HUES48 (cell line): ENCODE data around the gene UBQLNL.

ENCODE experiments used
- H3K27ac ChIP-seq: one replicate; pipeline ENCODE4 v1.7.0; 2013; ENCODE audit warnings: low read depth, low read length, inconsistent platforms
- H3K27me3 ChIP-seq: 2 replicates; pipeline ENCODE4 v1.6.1; 2013; ENCODE audit warnings: mild to moderate bottlenecking, low read length; ENCODE audit not compliant: control insufficient read depth, insufficient read depth
- H3K36me3 ChIP-seq: 2 replicates; pipeline ENCODE4 v1.6.1; 2013; ENCODE audit warnings: low read length; ENCODE audit not compliant: control insufficient read depth, insufficient read depth
- H3K4me1 ChIP-seq: 2 replicates; pipeline ENCODE4 v1.6.1; 2013; ENCODE audit warnings: mild to moderate bottlenecking, low read length; ENCODE audit not compliant: control insufficient read depth, insufficient read depth
- H3K4me3 ChIP-seq: 2 replicates; pipeline ENCODE4 v1.5.1; 2013; ENCODE audit warnings: mild to moderate bottlenecking, low read depth, low read length
- H3K9ac ChIP-seq: 2 replicates; pipeline ENCODE4 v1.6.1; 2013; ENCODE audit warnings: mild to moderate bottlenecking, low read depth, low read length, moderate library complexity
- H3K9me3 ChIP-seq: 2 replicates; pipeline ENCODE4 v1.6.1; 2013; ENCODE audit warnings: low read length; ENCODE audit not compliant: control insufficient read depth, insufficient read depth

Gene UBQLNL, protein sequence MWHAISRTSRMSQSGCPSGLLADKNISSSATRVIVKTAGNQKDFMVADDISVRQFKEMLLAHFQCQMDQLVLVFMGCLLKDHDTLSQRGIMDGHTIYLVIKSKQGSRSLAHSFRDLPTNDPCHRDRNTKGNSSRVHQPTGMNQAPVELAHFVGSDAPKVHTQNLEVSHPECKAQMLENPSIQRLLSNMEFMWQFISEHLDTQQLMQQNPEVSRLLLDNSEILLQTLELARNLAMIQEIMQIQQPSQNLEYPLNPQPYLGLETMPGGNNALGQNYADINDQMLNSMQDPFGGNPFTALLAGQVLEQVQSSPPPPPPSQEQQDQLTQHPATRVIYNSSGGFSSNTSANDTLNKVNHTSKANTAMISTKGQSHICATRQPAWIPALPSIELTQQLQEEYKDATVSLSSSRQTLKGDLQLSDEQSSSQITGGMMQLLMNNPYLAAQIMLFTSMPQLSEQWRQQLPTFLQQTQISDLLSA

GRCh38 chr11:5516599-5516998 lies at the start of gene UBQLNL:
UBQLNL (minus strand) TSS chr11:5516699; CDS start chr11:5516441, 258 bp downstream.
- H3K9me3 ChIP-seq: no peaks in the 10 kb centered on the region
- no peak within 1 kb of the TSS for H3K9ac ChIP-seq
- no peak within 1 kb of the TSS for H3K4me3 ChIP-seq
- peaks cover 5% of the 10 kb centered on the region; the same call in 1 of the 2 replicates for H3K4me1 ChIP-seq
- H3K27ac ChIP-seq: no peak within 1 kb of the TSS
- no peaks in the 10 kb centered on the region for H3K36me3 ChIP-seq
- H3K27me3 ChIP-seq: no peaks in the 10 kb centered on the region

DNA sequence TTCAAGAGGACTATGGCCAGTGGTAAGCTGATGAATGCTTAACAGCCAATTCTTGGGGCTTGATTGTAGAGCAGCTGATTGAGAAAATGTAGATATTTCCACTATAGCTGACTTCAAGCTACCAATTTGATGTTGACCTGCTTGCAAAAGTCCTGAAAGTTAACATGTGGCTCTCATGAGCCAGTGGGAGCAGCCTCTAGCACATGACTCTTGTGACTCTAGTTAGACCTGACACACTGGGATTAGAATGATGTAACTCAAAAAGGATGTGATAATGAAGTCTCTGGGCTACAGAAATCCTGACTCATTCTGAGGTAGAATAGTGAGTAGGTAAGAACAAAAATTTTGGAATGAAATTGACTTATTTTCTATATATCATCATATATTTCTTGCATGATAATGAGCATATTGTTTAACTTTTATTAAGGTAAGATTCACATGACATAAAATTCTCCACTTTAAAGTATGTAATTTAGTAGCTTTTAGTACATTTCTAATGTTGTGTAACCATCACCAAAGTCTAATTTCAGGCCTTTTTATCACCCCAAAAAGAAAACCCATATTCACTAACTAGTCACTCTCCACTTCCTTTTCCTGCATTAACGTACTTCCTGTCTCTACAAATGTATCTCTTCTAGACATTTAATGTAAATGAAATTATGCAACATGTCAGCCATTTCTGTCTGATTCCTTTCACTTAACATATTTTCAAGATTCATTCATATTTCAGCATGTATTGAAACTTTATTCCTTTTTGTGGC lies 47.9 kb upstream of the UBQLNL start:
- no peaks in the 10 kb centered on the region for H3K36me3 ChIP-seq
- H3K9ac ChIP-seq: no peak overlapping the region
- no peak overlapping the region for H3K27ac ChIP-seq
- H3K9me3 ChIP-seq: no peaks in the 10 kb centered on the region
- H3K4me3 ChIP-seq: no peak overlapping the region
- no peaks in the 10 kb centered on the region for H3K4me1 ChIP-seq
- no peaks in the 10 kb centered on the region for H3K27me3 ChIP-seq

DNA sequence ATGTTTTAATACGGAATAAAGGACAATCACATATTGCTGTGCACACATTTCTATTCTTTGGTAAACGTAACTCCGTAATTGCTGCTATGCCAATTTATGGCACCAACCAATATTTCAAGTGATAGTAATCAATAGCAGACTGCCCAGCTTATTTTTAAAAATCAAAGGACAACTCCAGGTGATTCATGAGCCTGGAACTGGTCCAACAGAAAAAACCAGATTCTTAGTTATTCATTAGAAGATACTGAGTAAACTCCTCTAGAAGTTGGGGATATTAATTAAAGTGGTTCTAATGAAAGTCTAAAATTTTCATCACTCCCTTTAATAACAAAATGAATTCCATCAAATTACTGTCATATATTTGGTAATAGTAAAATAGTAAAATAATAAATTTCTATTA lies 41.3 kb upstream of the UBQLNL start:
- Histone ChIP-seq H3K4me3 (no peak overlapping the region), H3K27ac (no peak overlapping the region), H3K36me3 (no peaks in the 10 kb centered on the region), H3K9me3 (no peaks in the 10 kb centered on the region), H3K27me3 (no peaks in the 10 kb centered on the region), H3K9ac (no peak overlapping the region), H3K4me1 (peaks cover 3% of the 10 kb centered on the region; the same call in 1 of the 2 replicates)

- H3K36me3 ChIP-seq: no peaks in the 10 kb centered on the region
- H3K4me1 ChIP-seq: peaks cover 3% of the 10 kb centered on the region; the same call in 1 of the 2 replicates
- H3K9ac ChIP-seq: no peak overlapping the region
- H3K4me3 ChIP-seq: no peak overlapping the region
- H3K9me3 ChIP-seq: no peaks in the 10 kb centered on the region
- H3K27me3 ChIP-seq: no peaks in the 10 kb centered on the region
- no peak overlapping the region for H3K27ac ChIP-seq
Measured at GRCh38 chr11:5556596-5557188, 40.2 kb upstream of the UBQLNL start.

DNA sequence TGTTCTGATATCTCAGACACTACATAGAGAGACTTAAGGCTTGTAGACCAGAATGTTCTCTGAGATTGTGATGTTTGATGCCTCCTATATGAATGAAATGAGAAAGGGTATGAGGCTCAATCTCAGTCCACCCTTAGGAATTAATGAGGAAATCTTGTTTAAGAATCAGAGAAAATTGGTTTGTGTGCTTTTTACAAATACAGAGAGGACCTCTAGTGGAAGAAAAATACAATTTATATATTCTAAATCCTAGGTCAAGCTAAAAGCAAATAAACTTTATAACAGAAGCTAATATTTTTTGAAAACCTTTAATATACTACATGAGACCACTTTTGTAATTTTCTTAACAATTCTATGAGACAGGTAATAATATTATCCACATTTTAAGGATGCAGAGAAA lies 36.8 kb upstream of the UBQLNL start:
- Histone ChIP-seq H3K4me3 (no peak overlapping the region), H3K9ac (no peak overlapping the region), H3K36me3 (no peaks in the 10 kb centered on the region), H3K27ac (no peak overlapping the region), H3K27me3 (no peaks in the 10 kb centered on the region), H3K9me3 (no peaks in the 10 kb centered on the region), H3K4me1 (peaks cover 3% of the 10 kb centered on the region; the same call in 1 of the 2 replicates)

DNA sequence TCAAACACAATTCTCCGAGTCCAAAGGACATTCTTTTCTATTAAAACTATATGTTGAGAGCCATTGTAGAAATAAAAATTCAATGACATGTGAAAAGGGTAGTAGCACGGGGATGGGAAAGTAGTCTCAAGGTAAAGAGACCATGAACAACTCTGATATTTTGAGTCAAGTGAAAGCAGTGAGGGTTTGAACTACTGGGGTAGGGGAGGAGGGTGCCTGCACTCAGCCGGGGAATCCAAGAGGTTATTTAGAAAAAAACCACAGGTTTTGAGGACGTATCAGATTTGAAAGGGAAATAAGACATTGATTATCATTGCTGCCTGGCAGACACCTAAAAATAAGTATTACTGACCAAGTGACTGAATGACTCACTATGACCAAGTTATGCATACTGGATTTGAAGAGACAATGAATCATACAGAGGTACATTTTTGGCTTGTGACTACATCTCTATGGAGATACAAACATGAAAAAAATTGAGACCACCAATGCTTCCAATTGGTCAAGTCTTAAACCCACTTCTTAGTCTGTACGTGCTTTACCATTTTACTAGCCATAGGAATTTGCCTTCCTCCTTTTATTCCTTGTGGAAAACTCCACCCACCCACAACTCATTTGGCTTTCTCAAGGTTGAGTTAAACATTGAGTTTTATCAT lies 34.1 kb upstream of the UBQLNL start:
- Histone ChIP-seq H3K4me1 (no peaks in the 10 kb centered on the region), H3K9me3 (no peaks in the 10 kb centered on the region), H3K9ac (no peak overlapping the region), H3K27me3 (no peaks in the 10 kb centered on the region), H3K27ac (no peak overlapping the region), H3K36me3 (no peaks in the 10 kb centered on the region), H3K4me3 (no peak overlapping the region)

- no peaks in the 10 kb centered on the region for H3K27me3 ChIP-seq
- H3K9ac ChIP-seq: no peak within 1 kb of the TSS
- H3K9me3 ChIP-seq: no peaks in the 10 kb centered on the region
- no peak within 1 kb of the TSS for H3K27ac ChIP-seq
- H3K4me1 ChIP-seq: no peaks in the 10 kb centered on the region
- H3K4me3 ChIP-seq: no peak within 1 kb of the TSS
- H3K36me3 ChIP-seq: no peaks in the 10 kb centered on the region
Measured at GRCh38 chr11:5548440-5548839, 31.9 kb upstream of the UBQLNL start, which contains the start of gene OR52H1. OR52H1 (minus strand) TSS chr11:5548540; CDS start chr11:5545505, 3,035 bp downstream.

DNA sequence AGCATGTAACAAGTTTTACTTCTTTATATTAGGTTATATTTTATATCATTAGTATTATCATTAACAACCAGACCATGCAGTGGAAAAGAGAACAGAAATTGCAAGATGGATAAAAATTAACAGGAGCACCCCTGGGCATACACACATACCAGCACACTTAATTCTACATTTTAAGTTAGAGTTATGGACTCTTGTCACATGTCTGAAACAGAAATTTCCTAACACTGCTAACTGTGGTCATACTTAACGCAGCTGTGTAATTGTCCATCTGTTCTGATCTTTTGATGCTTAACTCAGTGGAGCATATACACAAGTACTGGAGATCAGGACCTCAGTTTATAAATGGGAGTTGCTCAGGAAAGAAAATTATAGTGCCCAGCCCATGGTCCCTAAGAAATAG lies 31.5 kb upstream of the UBQLNL start:
- Histone ChIP-seq H3K36me3 (no peaks in the 10 kb centered on the region), H3K9me3 (no peaks in the 10 kb centered on the region), H3K27ac (no peak overlapping the region), H3K4me3 (no peak overlapping the region), H3K27me3 (no peaks in the 10 kb centered on the region), H3K9ac (no peak overlapping the region), H3K4me1 (no peaks in the 10 kb centered on the region)

DNA sequence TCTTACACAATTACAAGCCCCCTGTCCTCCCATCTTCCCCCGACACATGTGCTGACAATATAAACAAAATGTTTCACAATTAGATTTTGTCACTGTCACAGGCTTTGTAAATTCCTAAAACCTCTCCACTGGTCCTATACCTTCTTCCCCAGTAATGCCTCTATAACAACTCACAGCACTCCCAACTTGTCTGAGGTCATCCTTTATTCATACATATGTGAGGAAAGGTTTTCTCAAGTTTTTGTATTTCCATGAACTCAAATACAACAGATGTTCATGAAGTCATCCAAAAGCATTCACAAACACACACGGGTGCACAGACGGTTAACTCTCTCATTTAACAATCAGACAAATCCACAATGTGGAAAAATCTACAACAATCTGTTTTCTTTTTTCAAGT lies 30.0 kb upstream of the UBQLNL start:
- H3K36me3 ChIP-seq: no peaks in the 10 kb centered on the region
- no peaks in the 10 kb centered on the region for H3K9me3 ChIP-seq
- no peak overlapping the region for H3K27ac ChIP-seq
- no peaks in the 10 kb centered on the region for H3K27me3 ChIP-seq
- no peak overlapping the region for H3K9ac ChIP-seq
- H3K4me3 ChIP-seq: no peak overlapping the region
- no peaks in the 10 kb centered on the region for H3K4me1 ChIP-seq

DNA sequence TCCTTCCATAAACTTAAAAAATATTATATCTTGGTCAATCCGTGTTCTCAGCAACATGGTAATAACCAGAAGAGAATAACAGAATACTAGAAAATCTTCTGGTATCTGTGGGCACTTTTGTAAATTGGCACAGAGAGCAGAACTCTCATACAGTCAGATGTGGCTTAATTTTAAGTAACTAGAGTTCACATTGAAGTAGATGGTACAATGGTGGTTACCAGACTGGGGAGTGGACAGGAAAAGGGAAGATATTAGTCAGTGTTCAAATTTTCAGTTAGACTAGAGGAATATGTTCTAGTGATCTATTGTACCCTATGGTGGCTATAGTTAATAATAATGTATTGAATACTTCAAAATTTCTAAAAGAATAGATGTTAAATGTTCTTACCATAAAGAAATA lies 24.9 kb upstream of the UBQLNL start:
- H3K9me3 ChIP-seq: no peaks in the 10 kb centered on the region
- no peaks in the 10 kb centered on the region for H3K27me3 ChIP-seq
- no peak overlapping the region for H3K27ac ChIP-seq
- no peaks in the 10 kb centered on the region for H3K4me1 ChIP-seq
- no peaks in the 10 kb centered on the region for H3K36me3 ChIP-seq
- no peak overlapping the region for H3K9ac ChIP-seq
- H3K4me3 ChIP-seq: no peak overlapping the region
